Pancreas (tissue), 10 donors: ENCODE results near the gene SLC26A3. TPM values are rescaled to one million over a fixed set of nuclear protein-coding genes. Genes with fewer than 3 reads are reported as not detected.

Experiments used
- ATAC-seq, 4 donors: fragments of 200-7000 bp; cut with Tn5 transposase; one replicate each; pipeline versions ENCODE4 v1.8.0 to v1.9.1; 2020; ENCODE audit warnings: mild to moderate bottlenecking in 4 of 4, moderate library complexity in 4 of 4
- DNase-seq, 6 donors: peaks; one replicate each; pipeline ENCODE4 v3.0.0-alpha.2; 2020
- FAIRE-seq: peaks from 2 replicates; lab custom pipeline; 2012; peaks lifted over from hg19 to GRCh38; lab: Jason Lieb, UNC
- H3K27ac ChIP-seq, 4 donors: fragments of 200-600 bp; sonication (generic); 1 replicate in 3 of 4; 2 replicates in 1 of 4; pipeline versions ENCODE4 v1.5.0 to v1.8.0; 2020
- H3K27me3 ChIP-seq, 4 donors: fragments of 200-600 bp; one replicate each; pipeline ENCODE4 v1.8.0; 2021
- H3K36me3 ChIP-seq, 3 donors: fragments of 200-600 bp; sonication (generic) in 1 of 3; one replicate each; pipeline versions ENCODE4 v1.5.0 to v1.8.0; 2020 to 2021
- H3K4me1 ChIP-seq, 3 donors: fragments of 200-600 bp; one replicate each; pipeline ENCODE4 v1.8.0; 2021
- H3K4me3 ChIP-seq, 4 donors: fragments of 200-600 bp; sonication (generic) in 2 of 4; one replicate each; pipeline versions ENCODE4 v1.5.0 to v1.8.0; 2020 to 2021
- H3K9me3 ChIP-seq, 4 donors: fragments of 200-600 bp; one replicate each; pipeline ENCODE4 v1.8.0; 2021
- CTCF ChIP-seq, 4 donors: fragments of 200-600 bp; sonication (generic) in 3 of 4; IDR thresholded peaks; one replicate each; pipeline versions ENCODE4 v1.5.0 to v1.8.0; 2021; ENCODE audit warnings: antibody characterized with exemption in 4 of 4
- WGBS, 2 donors: extraction: QIAGEN DNeasy Blood & Tissue Kit; methylation state at CpG; one replicate each; pipeline ENCODE4 v1.1.7; 2013; 5-methylcytosine and 5-hydroxymethylcytosine counted together
- intact Hi-C, 3 donors: fragments of 100-400 bp; cut with DNase I; formaldehyde crosslinking; loops; one replicate each; pipeline versions ENCODE4 v1.11.1 to v1.14.2; 2022
- polyA plus RNA-seq, 2 donors: library from polyadenylated mRNA; stranded (reverse); fragments of 200-250 nt; gene quantifications; one replicate each; pipeline ENCODE4 v1.2.3, GENCODE V29; 2013
- total RNA-seq, 6 donors: library from RNA; stranded (reverse); fragmentation: NEBNext Ultra II Directional in 4 of 6; extraction: Animal tissue kit (Norgen Biotek cat#: 25700) in 4 of 6; gene quantifications; one replicate each; pipeline versions ENCODE4 v1.2.1 to v1.2.4, GENCODE V29; 2021 to 2023
- donor health status: healthy with polysubstance abuse.
- donor health status: DM: no; HTN: no; CAD: no; lungs with moderate emphysema.
- donor health status: DM: no; HTN: no; CAD: no.
- donor health status: control.
- donor health status: control.
- donor health status: Bipolar disorder and iron deficiency.
- donor health status: DM: yes; HTN: yes; CAD: no.
- donor health status: DM: no; HTN: no; CAD: no.
- donor health status: DM: no; HTN: no; CAD: no.
- donor health status: DM: yes; HTN: yes; CAD: no.

The SLC26A3 gene
- total and polyA plus RNA-seq, 8 donors, result 0.23 to 1.1 (median 0.34) TPM; not detected in 5

- FAIRE-seq, result no peak
- Histone ChIP-seq H3K9me3 (no peaks in the 10 kb centered on the region), H3K4me3 (no peak overlapping the region), H3K4me1 (no peaks in the 10 kb centered on the region), H3K27me3 (no peaks in the 10 kb centered on the region), H3K36me3 (no peaks in the 10 kb centered on the region), H3K27ac (no peak overlapping the region)
- no peak for DNase-seq
- intact Hi-C loops, result no loop called here
- TF ChIP-seq CTCF (IDR thresholded peaks at IDR 0.05), result no peak
- ATAC-seq, result no peak
Measured at GRCh38 chr7:107846324-107846723, 43.3 kb upstream of the SLC26A3 start.

- no peak overlapping the region for H3K27ac ChIP-seq
- peaks cover 0 to 8% (median 0%) of the 10 kb centered on the region in 3 donors for H3K4me1 ChIP-seq
- DNase-seq (no peak), ATAC-seq (no peak), FAIRE-seq (no peak)
- H3K9me3 ChIP-seq, result no peaks in the 10 kb centered on the region
- TF ChIP-seq CTCF (IDR thresholded peaks at IDR 0.05), result no peak
- H3K36me3 ChIP-seq, result no peaks in the 10 kb centered on the region
- 94 to 95% methylated on average over 16 of the region's 16 CpGs for WGBS, 2 donors
- H3K27me3 ChIP-seq, result no peaks in the 10 kb centered on the region
- intact Hi-C loops, result no loop called here
- no peak overlapping the region for H3K4me3 ChIP-seq
Measured at GRCh38 chr7:107843184-107843583, 40.2 kb upstream of the SLC26A3 start.

- Histone ChIP-seq H3K4me1 (peaks cover 0 to 8% (median 0%) of the 10 kb centered on the region in 3 donors), H3K9me3 (no peaks in the 10 kb centered on the region), H3K27me3 (no peaks in the 10 kb centered on the region), H3K27ac (no peak overlapping the region), H3K4me3 (no peak overlapping the region), H3K36me3 (no peaks in the 10 kb centered on the region)
- WGBS, 2 donors, result 67 to 69% methylated on average over 3 of the region's 3 CpGs
- FAIRE-seq (no peak), DNase-seq (no peak), ATAC-seq (no peak)
- TF ChIP-seq CTCF (IDR thresholded peaks at IDR 0.05), result no peak
- intact Hi-C loops, result no loop called here
Measured at GRCh38 chr7:107842213-107842612, 39.2 kb upstream of the SLC26A3 start.

- Histone ChIP-seq H3K4me3 (no peak overlapping the region), H3K27me3 (no peaks in the 10 kb centered on the region), H3K9me3 (no peaks in the 10 kb centered on the region), H3K4me1 (peaks cover 5 to 13% (median 10%) of the 10 kb centered on the region in 3 donors), H3K27ac (no peak overlapping the region), H3K36me3 (no peaks in the 10 kb centered on the region)
- no peak for DNase-seq
- intact Hi-C loops, result no loop called here
- peak in 2 of 4 donors; percentile 40 to 65 for ATAC-seq
- no peak for TF ChIP-seq CTCF (IDR thresholded peaks at IDR 0.05)
- WGBS, 2 donors, result 52 to 72% methylated on average over 5 of the region's 5 CpGs
- FAIRE-seq, result no peak
Measured at GRCh38 chr7:107838816-107839565, 36.0 kb upstream of the SLC26A3 start.

- no peak for TF ChIP-seq CTCF (IDR thresholded peaks at IDR 0.05)
- Histone ChIP-seq H3K36me3 (no peaks in the 10 kb centered on the region), H3K4me1 (peaks cover 5 to 13% (median 10%) of the 10 kb centered on the region in 3 donors), H3K9me3 (no peaks in the 10 kb centered on the region), H3K27me3 (no peaks in the 10 kb centered on the region), H3K4me3 (no peak overlapping the region), H3K27ac (no peak overlapping the region)
- FAIRE-seq (no peak), DNase-seq (no peak), ATAC-seq (no peak)
- WGBS, 2 donors, result 89 to 97% methylated on average over 3 of the region's 3 CpGs
- intact Hi-C loops, result no loop called here
Measured at GRCh38 chr7:107838024-107838601, 35.1 kb upstream of the SLC26A3 start.
